HG02840 (cell line): ENCODE results near the gene CHST8.
"Not testable (repeated sequence)": the region's sequence is repeated elsewhere in the genome, so short reads cannot be mapped to it uniquely, and the experiment has no call there.

Experiments used
- ATAC-seq: cut with Tn5 transposase; IDR thresholded peaks from one replicate; pipeline ENCODE4 v1.9.1; 2021; ENCODE audit warnings: mild to moderate bottlenecking, moderate library complexity, moderate number of reproducible peaks; ENCODE audit not compliant: unreplicated experiment, low FRiP score

The CHST8 gene

DNA sequence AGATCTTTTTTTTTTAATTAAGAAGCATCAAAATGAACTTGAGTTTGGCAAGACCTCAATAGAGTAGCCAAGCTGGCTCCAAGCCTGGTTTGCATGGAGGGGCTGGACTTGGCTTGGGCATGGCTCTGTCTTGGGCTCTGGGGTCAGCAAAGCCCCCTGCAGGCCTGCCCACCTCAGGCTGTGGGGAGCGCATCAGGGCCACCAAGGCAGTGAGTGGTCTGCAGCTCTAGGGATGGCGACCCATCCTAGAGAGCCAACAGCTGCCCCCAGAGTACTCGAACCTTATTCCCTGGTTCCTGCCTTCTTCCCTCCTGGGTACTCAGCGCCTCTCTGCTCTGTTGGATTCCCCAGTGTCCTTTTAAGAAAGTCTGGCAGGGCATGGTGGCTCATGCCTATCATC is 5.4 kb upstream of the CHST8 start:
- ATAC-seq: no peak

DNA sequence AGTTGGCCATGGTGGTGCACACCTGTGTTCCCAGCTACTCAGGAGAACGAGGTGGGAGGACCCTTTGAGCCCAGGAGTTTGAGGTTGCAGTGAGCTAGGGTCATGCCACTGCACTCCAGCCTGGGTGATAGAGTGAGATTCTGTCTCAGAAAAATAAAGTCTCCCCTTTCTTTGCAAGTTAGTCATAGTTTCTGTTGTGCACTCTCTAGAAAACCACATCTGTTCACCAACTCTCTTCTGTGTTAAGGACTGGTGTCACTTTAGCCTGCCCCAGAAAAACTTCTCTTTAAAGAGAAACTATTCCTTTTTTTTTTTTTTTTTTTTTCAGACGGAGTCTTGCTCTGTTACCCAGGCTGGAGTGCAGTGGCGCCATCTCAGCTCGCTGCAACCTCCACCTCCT is 4.9 kb upstream of the CHST8 start:
- ATAC-seq: no peak

DNA sequence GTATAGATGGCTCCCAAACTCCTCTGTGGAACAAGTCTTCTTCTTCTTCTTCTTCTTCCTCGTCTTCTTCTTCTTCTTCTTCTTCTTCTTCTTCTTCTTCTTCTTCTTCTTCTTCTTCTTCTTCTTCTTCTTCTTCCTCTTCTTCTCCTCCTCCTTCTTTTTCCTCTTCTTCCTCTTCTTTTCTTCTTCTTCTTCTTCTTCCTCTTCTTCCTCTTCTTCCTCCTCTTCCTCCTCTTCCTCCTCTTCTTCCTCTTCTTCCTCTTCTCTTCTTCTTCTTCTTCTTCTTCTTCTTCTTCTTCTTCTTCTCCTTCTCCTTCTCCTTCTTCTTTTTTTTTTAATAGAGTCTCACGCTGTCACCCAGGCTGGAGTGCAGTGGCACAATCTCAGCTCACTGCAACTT is 3.4 kb upstream of the CHST8 start:
- ATAC-seq: not testable (repeated sequence)

DNA sequence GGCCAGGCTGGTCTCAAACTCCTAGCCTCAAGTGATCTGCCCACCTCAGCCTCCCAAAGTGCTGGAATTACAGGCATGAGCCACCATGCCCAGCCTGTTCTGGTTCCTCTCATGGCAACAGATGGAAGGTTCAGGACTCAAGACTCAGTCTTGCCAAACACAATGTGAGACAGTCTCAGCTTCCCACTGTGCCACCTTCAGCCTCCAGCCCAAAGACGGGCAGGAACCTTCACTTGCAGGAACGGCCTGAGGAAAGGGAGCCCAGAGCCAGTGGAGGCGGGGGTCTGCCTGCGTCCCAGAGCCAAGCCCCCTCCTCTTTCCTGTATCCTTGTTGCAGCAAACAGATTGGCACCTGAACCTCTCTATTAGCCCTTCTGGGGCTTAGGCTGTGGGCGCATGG is 2.9 kb upstream of the CHST8 start:
- no peak for ATAC-seq

DNA sequence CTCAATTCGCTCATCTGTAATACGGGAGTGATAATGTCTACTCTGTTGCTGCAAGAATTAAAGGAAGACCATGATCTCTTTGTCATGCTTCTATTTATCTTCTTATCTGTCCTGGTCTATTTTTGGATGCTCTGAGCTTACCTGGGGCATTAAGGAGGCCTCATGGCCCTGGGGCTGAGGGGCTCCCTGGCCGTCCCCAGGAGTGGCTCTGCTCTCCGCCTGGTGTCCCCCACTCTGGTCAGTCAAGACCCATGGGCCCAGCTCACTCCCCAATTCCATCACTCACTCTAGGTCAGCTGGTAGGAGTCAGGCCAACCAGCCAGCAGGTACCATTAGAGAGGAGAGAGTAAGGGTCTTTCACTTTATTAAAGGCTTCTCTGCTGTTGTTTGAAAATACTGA is 1.1 kb upstream of the CHST8 start:
- ATAC-seq: no peak

DNA sequence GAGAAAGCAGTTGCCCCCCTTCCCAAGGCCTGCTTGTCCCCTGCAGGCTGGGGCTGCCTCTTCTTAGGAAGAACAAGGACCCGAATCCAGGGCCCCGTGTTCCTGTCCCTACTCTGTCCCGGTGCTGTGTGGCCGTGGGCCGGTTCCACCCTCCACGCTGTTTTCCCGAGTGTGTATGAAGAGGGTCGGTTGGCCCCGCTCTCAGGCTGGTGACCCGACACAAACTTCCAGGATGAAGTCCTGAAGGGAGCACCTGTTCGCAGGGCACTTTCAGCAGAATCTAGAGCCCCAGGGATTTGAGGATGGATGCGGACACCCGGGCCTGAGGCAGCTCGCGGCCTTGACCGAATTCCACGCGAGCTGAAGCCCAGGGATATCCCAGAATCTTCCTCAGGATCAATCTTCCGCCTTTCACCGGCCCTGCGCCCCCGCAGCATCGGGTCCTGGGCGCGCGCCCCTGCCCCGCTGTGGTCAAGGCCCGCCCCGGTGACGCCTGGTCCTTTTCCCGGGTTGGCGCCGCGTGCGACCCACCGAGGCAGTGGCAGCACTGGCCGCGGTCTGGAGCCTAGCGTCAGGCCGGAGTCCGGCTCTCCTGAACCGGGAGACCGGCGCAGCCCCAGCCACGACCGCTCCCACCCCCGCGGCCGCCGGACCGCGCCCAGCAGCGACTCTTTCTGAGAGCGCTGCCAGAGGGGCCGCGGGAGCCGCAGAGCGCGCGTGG is 528 bp upstream of the CHST8 start:
- no peak for ATAC-seq

GRCh38 chr19:33622505-33622808 is 704 bp downstream of the CHST8 start:
- ATAC-seq: no peak

DNA sequence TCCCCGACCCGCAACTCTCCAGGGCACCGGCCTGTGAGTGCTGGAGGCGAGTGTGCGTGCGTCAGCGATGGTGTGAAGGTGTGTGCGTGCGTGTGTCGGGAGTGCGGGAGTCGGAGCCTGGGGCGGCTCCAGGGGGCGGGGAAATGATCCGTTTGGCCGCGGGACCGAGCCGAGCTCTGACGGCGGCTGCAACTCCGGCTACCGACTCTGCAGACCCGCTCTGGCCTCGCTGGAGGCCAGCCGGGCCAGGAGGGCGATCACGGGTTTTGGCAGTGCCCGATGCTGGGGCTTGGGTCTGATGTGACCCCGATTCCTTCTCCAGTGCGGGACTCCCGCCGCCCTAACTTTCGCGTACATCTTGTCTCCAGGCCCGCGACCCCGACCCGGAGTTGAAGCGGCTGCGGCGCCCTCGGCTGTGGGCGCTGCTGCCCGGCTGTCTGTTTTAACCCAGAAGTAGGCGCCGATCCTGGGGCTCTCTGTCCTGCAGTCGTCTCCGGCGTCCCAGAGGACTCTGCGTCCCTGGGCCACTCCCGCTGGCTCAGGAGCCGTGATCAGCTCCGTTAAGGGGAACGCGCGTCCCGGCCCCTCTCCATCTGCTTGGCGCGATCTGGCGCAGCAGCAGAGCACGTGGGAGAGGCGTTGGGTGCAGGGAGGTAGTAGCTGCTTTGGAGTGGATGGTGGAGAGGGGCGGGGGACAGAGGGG is 1.2 kb downstream of the CHST8 start:
- ATAC-seq: no peak

DNA sequence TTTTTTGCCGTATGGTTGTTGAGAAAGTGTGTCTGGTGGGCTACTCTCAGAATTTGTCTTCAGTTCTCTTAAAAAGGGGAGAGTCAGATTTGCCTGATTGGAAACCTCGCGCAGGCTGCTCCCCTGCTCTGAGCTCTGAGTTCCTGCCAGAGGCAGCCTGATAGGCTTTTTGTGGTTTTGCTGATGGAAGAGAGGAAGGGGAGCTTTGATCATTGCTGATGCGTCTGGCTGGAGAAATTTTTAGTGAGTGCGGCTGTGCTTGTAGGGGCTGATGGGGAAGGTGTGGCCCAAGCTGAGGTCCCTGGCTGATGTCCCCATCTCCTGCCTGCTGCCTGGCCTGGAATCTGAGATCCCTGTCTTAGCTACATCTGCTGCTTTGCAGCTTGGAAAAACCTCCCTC is 2.8 kb downstream of the CHST8 start:
- ATAC-seq: no peak

- ATAC-seq: no peak
These were observed 5.8 kb downstream of the CHST8 start for GRCh38 chr19:33627526-33627925.

DNA sequence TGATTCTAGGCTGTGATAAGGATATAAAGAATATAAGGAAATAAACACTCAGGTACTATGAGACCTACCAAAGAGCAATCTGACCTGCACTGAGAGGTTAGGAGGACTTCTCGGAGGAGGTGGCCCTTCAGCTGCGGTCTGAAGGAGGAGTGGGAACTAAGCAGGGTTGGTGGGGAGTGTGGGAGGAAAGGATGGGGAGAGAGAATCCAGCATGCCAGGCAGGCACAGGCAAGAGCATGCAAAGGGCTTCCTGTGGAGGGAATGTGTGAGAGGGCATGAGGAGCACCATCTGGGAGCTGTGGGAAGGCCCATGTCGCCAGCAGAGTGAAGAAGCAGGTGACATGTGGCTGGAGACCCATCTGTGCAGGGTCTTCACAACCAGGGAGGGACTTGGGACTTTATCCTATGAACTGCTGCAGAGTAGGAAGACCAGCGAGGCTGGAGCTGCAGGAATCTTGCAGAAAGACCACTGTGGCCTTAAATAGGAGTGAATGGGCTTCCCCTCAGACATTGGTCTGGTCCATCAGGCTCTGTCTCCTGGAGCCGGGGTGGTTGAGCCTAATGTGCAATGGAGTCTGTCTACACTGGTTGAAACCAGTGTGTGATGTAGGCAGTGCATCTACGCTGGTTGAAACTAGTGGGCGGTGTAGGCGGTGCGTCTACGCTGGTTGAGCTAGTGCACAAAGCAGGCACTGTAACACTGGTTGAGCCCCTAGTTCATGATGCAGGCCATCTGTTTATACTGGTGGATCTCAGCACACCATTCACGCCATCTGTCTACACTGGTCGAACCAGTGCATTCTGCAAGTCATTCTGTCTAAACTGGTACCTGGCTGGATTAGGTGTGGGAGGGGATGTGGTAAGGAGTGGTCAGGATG is 6.4 kb downstream of the CHST8 start:
- ATAC-seq: no peak

- no peak for ATAC-seq
These were observed 7.4 kb downstream of the CHST8 start for GRCh38 chr19:33628921-33629825.

DNA sequence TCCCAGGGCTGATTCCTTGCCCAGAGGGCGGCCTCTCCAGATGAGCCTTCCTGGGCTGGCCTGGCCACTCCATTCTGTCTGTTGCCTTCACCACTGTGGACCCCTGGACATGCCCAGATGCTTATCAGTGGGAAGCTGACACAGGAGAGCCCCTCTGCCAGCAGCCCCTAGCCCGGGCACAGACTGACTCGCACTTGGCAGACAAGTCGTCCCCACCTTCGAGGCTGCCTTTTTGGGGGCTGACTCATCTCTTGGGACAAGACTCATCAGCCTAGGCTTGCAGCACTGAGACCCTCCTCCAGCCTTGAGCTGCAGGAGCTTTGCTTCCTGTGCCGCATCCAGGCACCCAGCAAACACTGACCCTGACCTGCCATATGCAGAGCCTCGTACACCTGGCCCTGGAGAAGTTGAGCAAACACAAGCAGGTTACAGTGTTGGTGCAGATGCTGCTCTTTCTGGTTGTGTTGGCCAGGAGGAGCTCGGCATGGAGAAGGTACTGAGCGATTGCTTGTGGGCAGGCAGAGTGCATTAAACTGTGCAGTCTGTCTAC is 8.1 kb downstream of the CHST8 start:
- ATAC-seq: no peak

DNA sequence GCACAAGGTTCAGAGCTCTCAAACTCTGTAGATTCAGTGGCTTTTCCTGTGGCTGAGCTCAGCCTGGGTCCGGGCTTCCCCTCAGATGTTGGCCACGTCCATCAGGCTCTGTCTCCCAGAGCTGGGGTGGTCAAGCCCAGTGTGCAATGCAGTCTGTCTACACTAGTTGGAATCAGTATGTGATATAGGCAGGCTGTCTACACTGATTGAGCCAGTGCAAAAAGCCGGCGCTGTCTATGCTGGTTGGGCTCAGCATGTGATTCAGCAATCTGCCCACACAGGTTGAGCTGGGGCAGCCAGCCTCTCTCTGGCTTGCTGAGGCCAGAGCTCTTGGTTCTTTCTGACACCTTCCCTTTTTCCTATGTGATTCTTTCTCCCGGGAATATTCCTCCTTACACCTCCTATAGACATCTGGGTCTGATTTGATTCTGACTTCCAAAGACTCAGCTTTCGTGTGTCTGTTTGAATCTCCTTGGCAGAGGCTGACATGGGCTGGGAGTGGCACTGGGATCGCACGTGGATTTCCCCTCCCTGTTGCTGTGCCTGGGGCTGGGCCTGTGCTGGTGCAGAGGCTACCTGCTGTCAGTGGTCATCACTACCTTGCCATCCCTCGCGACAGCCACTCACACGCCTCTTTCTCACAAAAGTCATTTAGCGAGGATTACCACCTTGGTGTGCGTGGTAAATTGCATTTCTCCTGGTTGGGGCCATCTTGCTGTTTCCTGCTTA is 9.3 kb downstream of the CHST8 start:
- no peak for ATAC-seq

DNA sequence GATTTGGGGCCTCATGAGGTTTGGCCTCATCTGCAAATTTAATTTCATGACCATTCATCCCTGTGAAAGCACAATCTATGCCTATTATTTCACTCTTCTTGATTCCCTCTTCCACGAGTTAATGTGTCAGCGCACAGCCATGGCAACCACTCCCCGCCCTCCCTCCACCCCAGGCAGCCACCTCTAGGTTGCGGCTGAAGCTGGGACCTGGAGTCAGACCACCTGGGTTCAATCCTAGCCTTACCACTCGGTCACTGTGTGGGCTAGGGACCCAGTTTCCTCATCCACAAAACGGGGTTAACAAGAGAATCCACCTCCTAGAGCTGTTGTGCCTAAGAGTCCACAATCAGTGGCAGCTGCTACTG is 9.8 kb downstream of the CHST8 start:
- ATAC-seq: no peak

- ATAC-seq: no peak
These were observed 12.8 kb downstream of the CHST8 start for GRCh38 chr19:33634361-33635091.

DNA sequence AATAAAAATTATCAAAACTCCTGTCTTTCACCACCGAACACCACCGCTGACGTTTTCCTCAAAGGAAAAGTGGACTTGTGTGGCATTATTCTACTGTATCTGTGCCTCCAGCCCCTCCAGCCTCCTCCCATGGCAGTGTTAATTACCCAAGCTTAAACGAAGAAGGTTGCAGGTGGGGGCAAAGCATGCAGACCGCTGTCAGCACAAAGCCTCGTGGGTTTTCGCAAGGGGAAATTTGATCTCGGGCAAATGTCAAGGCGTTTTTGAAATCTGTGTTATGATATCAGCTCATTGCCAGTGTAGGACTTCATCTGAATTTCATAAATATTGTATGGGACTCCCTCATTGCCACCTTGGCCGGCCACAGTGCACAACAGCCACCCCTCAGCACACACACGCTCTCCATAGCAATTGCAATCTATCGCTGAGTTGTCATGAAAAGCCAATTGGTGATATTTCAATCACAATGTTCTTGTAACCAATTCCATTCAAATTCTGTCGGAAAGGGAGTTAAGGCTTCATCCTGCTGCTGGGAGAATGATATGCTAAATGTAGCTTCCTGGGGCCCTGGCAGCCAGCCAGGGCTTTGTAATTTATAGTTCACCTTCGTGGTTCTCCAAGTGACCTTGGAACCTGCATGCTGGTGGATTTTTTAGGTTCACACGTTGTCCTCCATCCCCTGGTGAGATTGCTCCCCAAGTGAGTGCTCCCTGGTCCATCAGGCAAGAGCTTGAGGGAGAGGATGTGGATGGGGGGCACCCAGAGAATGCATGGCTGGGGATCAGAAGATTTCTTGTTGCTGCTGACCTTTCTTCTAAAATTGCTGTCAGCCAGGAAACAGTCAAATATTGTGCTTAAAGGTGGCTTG is 16.6 kb downstream of the CHST8 start:
- ATAC-seq: no peak
